NCI-H82 (cell line): ENCODE results near the gene SPEF2.

Source experiments
- DNase-seq: peaks from one replicate; lab custom pipeline; 2025; lab: John Stamatoyannopoulos, UW

SPEF2 gene, protein sequence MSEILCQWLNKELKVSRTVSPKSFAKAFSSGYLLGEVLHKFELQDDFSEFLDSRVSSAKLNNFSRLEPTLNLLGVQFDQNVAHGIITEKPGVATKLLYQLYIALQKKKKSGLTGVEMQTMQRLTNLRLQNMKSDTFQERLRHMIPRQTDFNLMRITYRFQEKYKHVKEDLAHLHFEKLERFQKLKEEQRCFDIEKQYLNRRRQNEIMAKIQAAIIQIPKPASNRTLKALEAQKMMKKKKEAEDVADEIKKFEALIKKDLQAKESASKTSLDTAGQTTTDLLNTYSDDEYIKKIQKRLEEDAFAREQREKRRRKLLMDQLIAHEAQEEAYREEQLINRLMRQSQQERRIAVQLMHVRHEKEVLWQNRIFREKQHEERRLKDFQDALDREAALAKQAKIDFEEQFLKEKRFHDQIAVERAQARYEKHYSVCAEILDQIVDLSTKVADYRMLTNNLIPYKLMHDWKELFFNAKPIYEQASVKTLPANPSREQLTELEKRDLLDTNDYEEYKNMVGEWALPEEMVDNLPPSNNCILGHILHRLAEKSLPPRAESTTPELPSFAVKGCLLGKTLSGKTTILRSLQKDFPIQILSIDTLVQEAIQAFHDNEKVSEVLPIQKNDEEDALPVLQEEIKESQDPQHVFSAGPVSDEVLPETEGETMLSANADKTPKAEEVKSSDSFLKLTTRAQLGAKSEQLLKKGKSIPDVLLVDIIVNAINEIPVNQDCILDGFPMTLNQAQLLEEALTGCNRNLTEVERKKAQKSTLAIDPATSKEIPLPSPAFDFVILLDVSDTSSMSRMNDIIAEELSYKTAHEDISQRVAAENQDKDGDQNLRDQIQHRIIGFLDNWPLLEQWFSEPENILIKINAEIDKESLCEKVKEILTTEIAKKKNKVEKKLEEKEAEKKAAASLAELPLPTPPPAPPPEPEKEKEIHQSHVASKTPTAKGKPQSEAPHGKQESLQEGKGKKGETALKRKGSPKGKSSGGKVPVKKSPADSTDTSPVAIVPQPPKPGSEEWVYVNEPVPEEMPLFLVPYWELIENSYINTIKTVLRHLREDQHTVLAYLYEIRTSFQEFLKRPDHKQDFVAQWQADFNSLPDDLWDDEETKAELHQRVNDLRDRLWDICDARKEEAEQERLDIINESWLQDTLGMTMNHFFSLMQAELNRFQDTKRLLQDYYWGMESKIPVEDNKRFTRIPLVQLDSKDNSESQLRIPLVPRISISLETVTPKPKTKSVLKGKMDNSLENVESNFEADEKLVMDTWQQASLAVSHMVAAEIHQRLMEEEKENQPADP (N-terminal part only)

DNA sequence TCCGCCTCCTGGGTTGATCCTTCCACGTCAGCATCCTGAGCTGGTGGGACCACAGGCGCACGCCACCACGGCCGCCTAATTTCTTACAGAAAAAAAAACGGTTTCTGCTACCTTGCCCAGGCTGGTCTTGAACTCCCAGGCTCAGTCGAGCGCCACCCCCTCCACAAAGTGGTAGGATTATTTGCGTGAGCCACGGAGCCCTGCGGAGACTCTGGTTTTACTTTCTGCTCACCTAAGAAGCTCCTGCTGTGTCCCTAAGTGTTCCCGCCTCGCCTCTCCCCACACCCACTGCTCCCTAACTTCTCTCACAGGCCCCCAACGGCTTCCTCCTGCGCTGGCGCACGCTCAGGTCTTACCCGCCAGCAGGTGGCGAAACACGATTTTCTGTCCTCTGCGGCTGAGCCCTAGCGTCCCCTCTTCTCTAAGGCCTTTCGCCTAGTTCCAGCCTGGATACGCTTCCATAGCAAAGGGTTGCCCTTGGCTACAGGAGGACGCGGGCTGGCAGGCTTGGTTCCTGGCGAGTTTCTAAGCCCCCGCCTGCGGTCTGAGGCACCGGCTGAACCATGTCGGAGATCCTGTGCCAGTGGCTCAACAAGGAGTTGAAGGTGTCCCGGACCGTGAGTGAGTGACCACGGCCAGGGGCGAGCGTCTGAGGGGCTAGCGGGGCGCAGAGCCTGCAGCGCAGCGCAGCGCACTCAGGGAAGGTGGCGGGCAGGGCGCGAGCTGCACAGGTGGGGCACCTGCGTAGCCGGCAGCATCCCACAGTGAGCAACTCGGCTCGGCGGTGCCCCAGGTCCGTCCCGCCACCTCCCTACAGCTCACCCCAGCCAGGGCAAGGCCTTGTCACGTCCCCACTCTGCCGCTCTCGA, at the start of gene SPEF2:
Gene SPEF2, plus strand, starts transcription at position 429 of the 869 bp plus-strand sequence. Its CDS starts 135 bp downstream, at position 564.
- peak; percentile 76 for DNase-seq

DNA sequence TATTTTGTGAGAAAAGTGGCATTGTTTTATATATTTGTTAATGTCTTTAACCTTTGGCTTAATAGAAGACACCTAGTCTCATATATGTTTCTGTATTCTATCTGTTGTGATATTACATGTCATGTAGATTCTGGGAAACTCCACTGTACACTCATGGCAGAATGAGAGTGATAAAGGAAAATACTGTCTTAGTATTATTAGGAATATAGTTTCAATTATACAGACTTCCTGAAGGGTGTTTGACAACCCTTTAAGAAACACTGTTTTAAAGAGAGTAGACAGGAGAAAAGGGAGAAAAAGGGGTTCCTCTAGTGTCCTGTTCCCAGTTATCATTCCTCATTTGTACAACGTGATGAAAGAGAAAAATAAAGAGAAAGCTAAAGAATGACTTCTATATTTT, 42.1 kb upstream of the SPEF2 start:
- DNase-seq: no peak

DNA sequence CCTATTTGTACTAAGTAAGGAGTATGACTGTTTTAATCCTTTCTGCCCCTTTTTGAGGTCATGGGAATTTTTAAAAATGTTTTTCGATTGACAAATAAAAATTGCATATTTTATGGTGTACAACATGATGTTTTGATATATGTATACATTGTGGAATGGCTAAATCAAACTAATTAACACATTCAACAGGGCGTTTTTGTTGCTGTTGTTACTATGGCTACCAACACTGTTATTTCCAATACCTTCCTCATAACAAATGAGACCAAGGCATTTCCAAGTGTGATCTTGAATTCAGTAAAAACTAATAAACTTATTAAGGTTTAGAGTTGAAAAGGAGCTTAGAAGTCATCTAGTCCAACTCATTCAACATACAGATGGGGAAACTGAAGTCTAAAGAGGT, 30.2 kb upstream of the SPEF2 start:
- DNase-seq: no peak

DNA sequence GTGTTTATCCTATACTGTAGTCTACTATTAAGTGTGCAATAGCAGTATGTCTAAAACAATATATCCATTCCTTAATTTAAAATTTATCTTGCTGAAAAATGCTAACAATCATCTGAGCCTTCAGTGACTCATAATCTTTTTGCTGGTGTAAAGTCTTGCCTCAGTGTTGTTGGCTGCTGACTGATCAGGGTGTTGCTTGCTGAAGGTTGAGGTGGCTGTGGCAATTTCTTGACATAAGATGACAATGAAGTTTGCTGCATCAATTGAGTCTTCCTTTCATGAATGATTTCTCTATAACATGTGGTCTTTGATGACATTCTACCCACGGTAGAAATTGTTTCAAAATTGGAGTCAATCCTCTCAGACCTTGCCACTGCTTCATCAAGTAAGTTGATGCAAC, 24.3 kb upstream of the SPEF2 start:
- DNase-seq: no peak

DNA sequence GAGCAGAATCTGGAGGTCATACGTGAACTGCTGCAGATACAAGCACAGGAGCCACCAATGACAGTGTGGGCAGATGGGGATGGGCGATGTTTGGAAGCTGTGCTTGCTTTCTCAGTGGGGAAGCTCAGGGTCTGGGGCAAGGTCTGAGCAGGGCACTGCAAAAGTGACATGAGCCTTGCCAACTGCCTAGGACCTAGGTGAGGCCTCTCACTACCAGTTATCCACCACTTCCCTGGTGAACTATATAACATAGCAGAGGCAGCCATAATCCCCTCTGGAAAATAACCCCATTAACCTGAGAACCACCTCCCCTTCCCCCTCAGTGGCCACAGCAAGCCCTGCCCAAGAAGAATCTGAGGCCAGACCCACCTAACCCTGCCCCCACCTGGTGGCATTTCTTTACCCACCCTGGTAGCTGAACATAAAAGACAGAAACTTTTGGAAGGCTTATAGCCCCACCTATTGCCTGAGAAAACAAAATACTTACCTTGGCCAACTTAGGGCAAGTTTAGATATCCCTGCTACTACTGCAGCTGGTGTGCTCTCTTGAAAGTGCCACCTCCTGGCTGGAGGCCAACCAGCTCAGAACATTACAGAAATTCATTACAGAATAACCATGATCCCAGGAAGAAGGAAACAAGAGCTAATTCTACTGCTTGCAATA, 18.8 kb upstream of the SPEF2 start:
- no peak for DNase-seq

DNA sequence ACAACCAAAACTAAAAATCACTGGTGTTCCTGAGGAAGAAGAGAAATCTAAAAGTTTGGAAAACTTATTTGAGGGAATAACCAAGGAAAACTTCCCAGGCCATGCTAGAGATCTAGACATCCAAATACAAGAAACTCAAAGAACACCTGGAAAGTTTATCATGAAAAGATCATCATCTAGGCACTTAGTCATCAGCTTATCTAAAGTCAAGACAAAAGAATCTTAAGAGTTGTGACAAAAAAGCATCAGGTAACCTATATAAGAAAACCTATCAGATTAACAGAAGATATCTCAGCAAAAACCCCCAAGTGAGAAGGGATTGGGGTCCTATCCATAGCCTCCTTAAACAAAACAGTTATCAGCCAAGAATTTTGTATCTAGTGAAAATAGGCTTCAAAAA, 17.1 kb upstream of the SPEF2 start:
- no peak for DNase-seq

DNA sequence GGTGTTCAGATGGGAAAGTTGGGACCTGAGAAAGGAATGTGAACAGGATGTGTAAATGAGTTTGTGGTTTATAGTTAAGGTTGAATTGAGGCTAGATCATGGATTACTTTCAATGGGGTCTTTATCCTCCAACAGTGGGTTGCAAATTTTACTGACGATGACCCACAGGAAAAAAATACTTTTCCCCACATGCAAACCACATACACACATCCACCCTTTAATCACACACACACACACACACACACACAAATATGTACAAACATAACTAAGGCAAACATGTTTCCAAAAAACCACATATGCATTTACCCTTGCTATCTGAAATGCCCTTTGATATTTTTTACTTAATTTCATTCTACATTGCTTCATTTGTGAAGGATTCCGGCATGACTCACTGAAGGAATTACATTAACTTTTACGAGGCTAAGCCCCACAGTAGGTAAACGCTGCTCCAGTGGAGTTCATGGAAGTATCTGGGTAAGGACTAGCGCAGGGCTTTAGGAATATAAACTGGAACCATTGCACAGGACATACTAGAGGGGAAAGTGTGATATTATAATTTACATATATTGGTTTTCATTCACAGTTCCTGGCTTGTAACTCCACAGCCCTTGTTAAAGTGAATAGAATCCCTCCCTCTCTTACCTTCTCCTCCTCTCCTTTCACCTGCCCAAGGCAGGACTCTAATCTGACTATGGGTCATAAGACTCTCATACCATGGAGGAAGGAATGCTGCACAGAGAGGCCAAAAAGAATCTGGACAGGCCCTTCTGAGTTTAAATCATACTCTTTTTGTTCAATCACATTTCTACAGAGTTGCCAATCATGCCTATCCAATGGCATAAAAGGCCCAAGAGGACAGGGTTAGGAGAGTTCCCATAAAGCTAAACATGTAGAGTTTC, 8.5 kb upstream of the SPEF2 start:
- DNase-seq: no peak

DNA sequence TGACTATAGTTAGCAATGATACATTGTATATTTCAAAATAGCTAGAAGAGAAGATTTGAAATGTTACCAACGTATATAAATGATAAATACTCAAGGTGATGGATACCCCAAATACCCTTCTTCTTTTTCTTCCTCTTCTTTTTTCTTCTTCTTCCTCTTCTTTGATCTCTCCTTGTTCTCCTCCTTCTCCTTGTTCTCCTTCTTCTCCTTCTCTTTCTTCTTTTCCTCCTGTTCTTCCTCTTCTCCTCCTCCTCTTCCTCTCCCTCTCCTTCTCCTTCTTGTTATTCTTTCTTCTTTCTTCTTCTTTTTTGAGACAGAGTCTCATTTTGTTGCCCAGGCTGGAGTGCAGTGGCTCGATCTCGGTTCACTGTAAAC, 616 bp upstream of the SPEF2 start:
- DNase-seq: no peak

DNA sequence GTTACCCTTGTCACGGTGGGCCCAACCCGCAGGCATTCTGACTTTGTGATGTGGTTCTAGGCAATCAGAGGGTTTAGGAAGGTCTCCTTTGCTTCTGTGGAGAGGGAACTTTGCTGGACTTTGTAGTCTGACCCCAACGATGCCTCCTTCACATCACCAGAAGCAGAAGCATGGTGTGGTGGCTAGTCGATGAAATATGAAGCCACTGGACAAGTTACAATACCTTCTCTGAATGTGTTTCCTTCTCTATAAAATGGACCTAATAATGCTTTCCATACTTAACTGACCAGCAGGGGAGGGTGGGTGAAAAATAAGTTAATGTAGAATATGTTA, 607 bp downstream of the SPEF2 start:
- DNase-seq: no peak

DNA sequence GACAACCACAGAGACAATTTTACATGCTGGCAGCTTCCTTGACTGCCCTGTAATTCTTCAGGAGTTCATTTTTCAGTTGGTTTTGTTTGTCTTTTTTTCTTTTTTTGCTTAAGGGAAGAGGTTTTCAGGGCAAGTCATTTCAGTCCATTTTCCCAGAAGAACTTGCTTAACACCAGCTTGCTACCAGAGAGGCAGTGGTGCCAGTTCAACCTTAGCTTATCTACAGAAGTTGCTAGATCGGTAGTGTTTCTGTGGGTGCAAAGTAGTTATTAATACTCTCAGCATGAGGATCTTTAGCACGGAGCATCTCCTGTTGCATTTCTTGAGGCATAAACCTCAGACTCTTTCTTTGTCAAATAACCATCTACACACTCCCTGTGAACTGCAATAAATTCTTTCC, 1.1 kb downstream of the SPEF2 start:
- no peak for DNase-seq

DNA sequence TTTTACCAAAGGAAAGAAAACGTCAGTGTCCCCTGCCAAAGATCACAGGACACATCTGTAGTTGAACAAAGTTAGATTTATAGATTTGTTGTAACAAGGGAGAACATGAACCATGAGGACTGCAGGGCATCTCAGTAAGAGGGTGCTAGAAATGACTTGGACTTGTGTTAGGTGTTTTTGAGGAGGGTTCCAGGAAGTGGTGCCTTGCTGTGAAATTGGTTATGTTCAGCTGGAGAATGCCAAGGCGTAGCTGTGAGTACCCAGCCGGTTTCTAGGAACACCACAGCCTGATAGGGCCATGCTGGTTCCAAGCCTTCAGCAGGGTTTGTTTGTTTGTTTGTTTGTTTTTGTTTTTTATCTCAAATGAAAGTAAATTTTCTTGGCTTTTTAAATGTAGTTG, 5.3 kb downstream of the SPEF2 start:
- DNase-seq: no peak

DNA sequence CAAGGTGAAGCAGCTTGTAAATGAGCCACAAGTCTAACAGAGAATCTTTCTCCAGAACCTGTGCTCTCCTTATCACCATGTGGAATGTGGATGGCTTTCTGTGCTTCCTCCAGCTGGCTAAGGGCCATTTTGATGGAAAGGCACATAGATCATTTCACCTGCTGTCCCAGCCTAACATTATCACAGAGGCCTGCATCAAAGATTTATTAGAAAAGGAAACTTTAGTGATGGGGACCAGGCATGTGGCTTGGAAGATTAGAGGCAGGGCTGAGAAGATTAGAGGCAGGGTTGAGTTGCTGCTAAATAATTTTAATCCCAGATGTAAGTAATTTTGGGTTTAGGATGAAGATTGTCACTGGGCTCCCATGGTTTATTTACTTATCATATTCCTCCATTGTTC, 6.3 kb downstream of the SPEF2 start:
- DNase-seq: no peak

DNA sequence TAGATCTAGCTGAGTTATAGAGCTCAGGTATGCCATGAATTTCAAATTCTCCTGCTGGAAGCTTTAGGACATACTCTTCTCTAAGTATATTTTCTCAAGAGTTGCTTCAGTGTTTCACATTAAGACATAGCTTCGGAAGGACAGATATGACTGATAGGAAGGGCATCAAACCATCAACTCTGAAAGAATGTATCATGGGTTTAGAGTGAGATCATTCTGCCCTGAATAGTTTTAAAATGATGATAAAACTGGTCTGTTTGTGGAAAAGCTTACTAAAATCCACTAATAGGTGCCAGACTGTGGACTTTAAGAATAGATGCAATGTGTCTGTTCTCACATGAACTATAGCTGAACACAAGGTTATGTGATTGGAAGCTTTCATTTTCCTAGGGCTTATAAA, 8.4 kb downstream of the SPEF2 start:
- no peak for DNase-seq

DNA sequence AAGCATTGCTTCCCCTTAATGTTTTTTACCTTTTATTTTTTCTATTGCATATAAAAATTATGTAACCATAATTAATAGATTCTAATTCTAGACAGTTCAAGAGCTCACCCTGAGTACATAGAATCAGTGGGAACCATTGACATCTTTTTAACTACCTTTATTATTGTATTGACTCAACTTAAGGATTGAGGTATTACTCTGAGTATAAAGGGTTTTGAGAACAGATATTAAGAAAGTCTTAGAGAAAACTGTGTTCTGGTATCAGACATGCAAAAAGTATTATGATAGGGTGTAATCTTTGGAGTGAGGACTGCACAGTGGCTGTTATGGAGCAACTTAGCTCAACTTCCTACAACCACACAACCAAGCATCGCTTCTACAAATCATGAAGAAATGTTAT, 8.9 kb downstream of the SPEF2 start:
- no peak for DNase-seq

DNA sequence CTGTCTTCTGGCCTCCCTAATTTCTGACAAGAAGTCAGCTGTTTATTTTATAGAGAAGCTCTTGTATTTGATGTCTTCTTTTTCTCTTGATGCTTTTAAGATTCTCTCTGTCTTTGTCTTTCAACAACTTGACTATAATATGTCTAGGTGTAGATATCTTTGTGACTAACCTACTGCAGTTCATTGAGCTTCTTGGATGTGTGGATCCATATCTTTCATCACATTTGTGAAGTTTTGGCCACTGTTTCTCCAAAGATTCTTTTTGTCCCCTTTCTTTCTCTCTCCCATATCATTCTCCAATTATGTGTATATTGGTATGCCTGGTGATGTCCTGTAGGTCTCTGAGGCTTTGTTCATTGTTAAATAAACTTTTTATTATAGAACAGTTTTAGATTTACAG, 16.7 kb downstream of the SPEF2 start:
- no peak for DNase-seq

DNA sequence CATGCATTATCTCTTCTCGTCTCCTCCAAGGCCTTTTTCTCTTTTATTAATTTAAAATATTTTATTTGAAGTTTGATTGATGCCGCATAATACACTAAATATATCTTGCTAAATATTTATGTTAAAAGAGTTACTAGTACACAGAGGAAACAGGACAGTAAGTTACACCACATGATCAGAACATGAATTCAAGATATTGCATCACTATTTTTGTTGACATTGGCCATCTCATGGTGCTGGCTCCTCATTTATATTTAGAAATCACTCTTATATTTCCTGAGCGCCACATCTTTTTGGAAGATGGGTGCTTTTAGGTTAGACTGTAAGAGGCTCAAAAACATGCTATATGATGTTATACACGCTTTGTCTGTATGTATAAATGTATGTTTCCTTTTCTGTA, 23.0 kb downstream of the SPEF2 start:
- no peak for DNase-seq

DNA sequence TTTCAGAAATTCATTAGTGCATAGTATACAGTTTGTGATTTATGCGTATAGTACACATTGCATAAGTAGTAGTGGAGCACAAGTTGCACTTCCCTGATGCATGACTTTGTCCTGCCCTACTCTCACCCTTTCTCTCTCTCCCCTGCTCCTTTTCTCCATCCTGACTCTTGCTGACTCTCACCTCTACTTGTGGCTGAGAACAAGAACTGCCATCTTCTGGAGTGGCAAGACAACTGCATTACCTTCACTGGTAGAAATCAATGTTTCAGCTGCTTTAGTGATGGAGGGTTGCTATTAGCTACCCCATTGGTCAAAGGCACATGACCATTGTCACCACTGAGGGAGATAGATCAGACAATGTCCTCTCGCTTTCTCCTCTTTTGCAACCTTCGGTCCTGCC, 26.9 kb downstream of the SPEF2 start:
- no peak for DNase-seq

DNA sequence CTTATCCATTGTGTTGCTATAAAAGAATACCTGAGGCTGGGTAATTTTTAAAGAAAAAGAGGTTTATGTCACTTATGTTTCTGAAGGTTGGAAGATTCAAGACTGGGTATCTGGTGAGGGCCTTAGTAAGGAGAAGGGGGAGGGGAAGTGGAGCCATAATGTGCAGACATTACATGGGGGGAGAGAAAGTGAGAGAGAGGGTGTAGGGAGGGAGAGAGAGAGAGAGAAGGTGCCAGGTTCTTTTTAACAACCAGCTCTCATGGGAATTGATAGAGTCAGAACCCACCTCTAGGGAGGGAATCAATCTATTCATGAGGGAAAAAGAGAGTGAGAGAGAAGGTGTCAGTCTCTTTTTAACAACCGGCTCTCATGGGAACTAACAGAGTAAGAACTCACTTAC, 29.5 kb downstream of the SPEF2 start:
- DNase-seq: no peak

DNA sequence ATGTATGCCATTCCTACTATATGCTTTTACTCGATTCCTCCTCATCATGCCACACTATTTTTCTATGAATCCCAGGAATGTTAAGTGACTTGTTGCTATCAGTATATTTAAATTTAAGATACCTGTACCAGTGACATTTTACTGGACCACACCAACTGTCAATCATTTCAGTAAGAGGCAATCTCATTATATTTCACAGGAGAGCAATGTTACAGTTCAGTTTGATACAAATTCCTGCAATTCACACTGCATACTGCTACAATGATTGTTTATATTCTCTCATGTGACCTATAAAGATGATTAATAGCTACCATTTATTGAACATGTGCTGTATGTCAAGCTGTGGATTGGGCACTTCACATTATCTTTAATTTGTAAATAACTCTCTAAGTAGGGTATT, 30.0 kb downstream of the SPEF2 start:
- DNase-seq: no peak
